A549 (cell line): ENCODE measurements around the gene FIBCD1. TPM values are rescaled to one million over a fixed set of nuclear protein-coding genes. Genes with fewer than 3 reads are reported as not detected.

Experiments used
- ATAC-seq, 2 experiments: fragments of 200-7000 bp in 1 of 2; fragments of >200 bp in 1 of 2; cut with Nextera tagmentation in 1 of 2; cut with Tn5 transposase in 1 of 2; 3 replicates each; pipeline versions ENCODE4 v1.8.0 to v1.9.1; 2018 to 2020; ENCODE audit warnings: mild to moderate bottlenecking in 1 of 2, moderate library complexity in 1 of 2
- CTCF ChIA-PET: fragments of 300-600 bp; sonication (Branson Sonifier 250); formaldehyde crosslinking; extraction: SDS; loops from one replicate; lab custom pipeline; 2021; ENCODE audit warnings: antibody characterized with exemption, inconsistent platforms; lab: Yijun Ruan, JAX
- POLR2A ChIA-PET: fragments of 350-600 bp; formaldehyde crosslinking; extraction: SDS; loops from one replicate; lab custom pipeline; 2021; ENCODE audit warnings: antibody characterized with exemption, inconsistent platforms; lab: Yijun Ruan, JAX
- DNase-seq, 2 experiments: peaks; one replicate each; pipeline versions ENCODE4 v3.0.0 to v3.0.0-alpha.2; 2011 to 2016; ENCODE audit warnings: low read depth in 1 of 2, low spot score in 1 of 2
- FAIRE-seq: peaks from 2 replicates; lab custom pipeline; 2011; peaks lifted over from hg19 to GRCh38; lab: Jason Lieb, UNC
- H3K27ac ChIP-seq, 2 experiments: fragments of >200 bp; sonication (Bioruptor Twin); formaldehyde crosslinking; 3 replicates each; pipeline ENCODE4 v1.5.1; 2016 to 2017
- H3K4me1 ChIP-seq: fragments of >200 bp; sonication (Bioruptor Twin); formaldehyde crosslinking; 3 replicates; pipeline ENCODE4 v1.6.1; 2016
- H3K4me2 ChIP-seq: fragments of >200 bp; sonication (Bioruptor Twin); formaldehyde crosslinking; 3 replicates; pipeline ENCODE4 v1.6.1; 2016
- H3K4me3 ChIP-seq: fragments of >200 bp; sonication (Bioruptor Twin); formaldehyde crosslinking; 3 replicates; pipeline ENCODE4 v1.5.1; 2016
- H3K9me3 ChIP-seq: fragments of >200 bp; sonication (Bioruptor Twin); formaldehyde crosslinking; 3 replicates; pipeline ENCODE4 v1.6.1; 2016
- CHD2 ChIP-seq: fragments of 150-350 bp; IDR thresholded peaks from 2 replicates; pipeline ENCODE4 v1.6.1; 2014; ENCODE audit warnings: low read length; ENCODE audit not compliant: partially characterized antibody
- CHD4 ChIP-seq: fragments of 200-600 bp; sonication (generic); IDR thresholded peaks from 2 replicates; pipeline ENCODE4 v1.6.1; 2016; ENCODE audit warnings: antibody characterized with exemption, mild to moderate bottlenecking, borderline replicate concordance
- ELK1 ChIP-seq: fragments of 150-350 bp; IDR thresholded peaks from 2 replicates; pipeline ENCODE4 v1.6.1; 2014; ENCODE audit warnings: low read depth, mild to moderate bottlenecking, low read length
- FOSL2 ChIP-seq, 2 experiments: fragments of 450-650 bp in 1 of 2; fragments of >200 bp in 1 of 2; sonication (Bioruptor Twin) in 1 of 2; formaldehyde crosslinking; IDR thresholded peaks; 2 replicates each; pipeline versions ENCODE4 v1.5.0 to v1.6.1; 2016 to 2020; ENCODE audit warnings: mild to moderate bottlenecking in 1 of 2, moderate library complexity in 1 of 2
- GATA3 ChIP-seq: IDR thresholded peaks from 2 replicates; pipeline ENCODE4 v1.6.1; 2012; ENCODE audit warnings: borderline replicate concordance
- HEYL ChIP-seq: fragments of 250-450 bp; sonication (Bioruptor Pico); IDR thresholded peaks from 2 replicates; pipeline ENCODE4 v1.8.0; 2021; ENCODE audit warnings: mild to moderate bottlenecking, moderate library complexity
- KDM5A ChIP-seq: fragments of 200-600 bp; sonication (generic); IDR thresholded peaks from 2 replicates; pipeline ENCODE4 v1.6.1; 2016; ENCODE audit warnings: antibody characterized with exemption, mild to moderate bottlenecking
- NFE2L2 ChIP-seq: fragments of 150-350 bp; conservative IDR thresholded peaks from 2 replicates; pipeline ENCODE4 v1.6.1; 2014; ENCODE audit warnings: low read length
- PBX3 ChIP-seq: IDR thresholded peaks from 2 replicates; pipeline ENCODE4 v1.6.1; 2012
- REST ChIP-seq: fragments of 200-600 bp; sonication (generic); IDR thresholded peaks from 2 replicates; pipeline ENCODE4 v1.6.1; 2016; ENCODE audit warnings: antibody characterized with exemption, mild to moderate bottlenecking, moderate library complexity
- ZNF302 ChIP-seq: fragments of 250-450 bp; sonication (Bioruptor Pico); IDR thresholded peaks from 2 replicates; pipeline ENCODE4 v1.9.0; 2021; ENCODE audit warnings: inconsistent platforms, mild to moderate bottlenecking, moderate library complexity
- WGBS: methylation state at CpG from one replicate; pipeline ENCODE4 v1.1.6; 2017; ENCODE audit errors: missing lambda C conversion rate; 5-methylcytosine and 5-hydroxymethylcytosine counted together
- polyA plus RNA-seq, 4 experiments: library from polyadenylated mRNA; depleted of rRNA in 3 of 4; stranded (reverse); fragments of >200 nt; fragmentation: RNase III in 1 of 4; extraction: RNeasy Plus Mini Kit Qiagen cat#74134 plus additional on column Dnase treatment in 1 of 4; gene quantifications; 2 replicates in 3 of 4; 3 replicates in 1 of 4; pipeline ENCODE4 v1.2.3, GENCODE V29; 2011 to 2017
- TF ChIP-seq, protein P1 (sequence below): IDR thresholded peaks from 2 replicates; pipeline ENCODE4 v1.6.1; 2012
- TF ChIP-seq, protein P2 (sequence below): fragments of >200 bp; sonication (Bioruptor Twin); formaldehyde crosslinking; IDR thresholded peaks from 3 replicates; pipeline ENCODE4 v1.5.1; 2016
- TF ChIP-seq, protein P3 (sequence below): fragments of 250-450 bp; sonication (Bioruptor Pico); IDR thresholded peaks from 2 replicates; pipeline ENCODE4 v1.5.0; 2020; ENCODE audit warnings: low read depth, mild to moderate bottlenecking, moderate library complexity
- TF ChIP-seq, protein P4 (sequence below): IDR thresholded peaks from 2 replicates; pipeline ENCODE4 v1.6.1; 2012; ENCODE audit warnings: low read depth, borderline replicate concordance

FIBCD1 gene
- polyA plus RNA-seq, 2 of the 4 experiments (the other 2 are of a cell fraction), result 4.8 to 4.9 TPM

- H3K9me3 ChIP-seq, result no peaks in the 10 kb centered on the region
- no peak for TF ChIP-seq ELK1
- no peak for TF ChIP-seq CHD4
- no peak for TF ChIP-seq REST
- TF ChIP-seq NFE2L2, result no peak
- no peak for TF ChIP-seq ZNF302
- TF ChIP-seq, protein P1, sequence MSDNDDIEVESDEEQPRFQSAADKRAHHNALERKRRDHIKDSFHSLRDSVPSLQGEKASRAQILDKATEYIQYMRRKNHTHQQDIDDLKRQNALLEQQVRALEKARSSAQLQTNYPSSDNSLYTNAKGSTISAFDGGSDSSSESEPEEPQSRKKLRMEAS, result no peak
- TF ChIP-seq, protein P2, sequence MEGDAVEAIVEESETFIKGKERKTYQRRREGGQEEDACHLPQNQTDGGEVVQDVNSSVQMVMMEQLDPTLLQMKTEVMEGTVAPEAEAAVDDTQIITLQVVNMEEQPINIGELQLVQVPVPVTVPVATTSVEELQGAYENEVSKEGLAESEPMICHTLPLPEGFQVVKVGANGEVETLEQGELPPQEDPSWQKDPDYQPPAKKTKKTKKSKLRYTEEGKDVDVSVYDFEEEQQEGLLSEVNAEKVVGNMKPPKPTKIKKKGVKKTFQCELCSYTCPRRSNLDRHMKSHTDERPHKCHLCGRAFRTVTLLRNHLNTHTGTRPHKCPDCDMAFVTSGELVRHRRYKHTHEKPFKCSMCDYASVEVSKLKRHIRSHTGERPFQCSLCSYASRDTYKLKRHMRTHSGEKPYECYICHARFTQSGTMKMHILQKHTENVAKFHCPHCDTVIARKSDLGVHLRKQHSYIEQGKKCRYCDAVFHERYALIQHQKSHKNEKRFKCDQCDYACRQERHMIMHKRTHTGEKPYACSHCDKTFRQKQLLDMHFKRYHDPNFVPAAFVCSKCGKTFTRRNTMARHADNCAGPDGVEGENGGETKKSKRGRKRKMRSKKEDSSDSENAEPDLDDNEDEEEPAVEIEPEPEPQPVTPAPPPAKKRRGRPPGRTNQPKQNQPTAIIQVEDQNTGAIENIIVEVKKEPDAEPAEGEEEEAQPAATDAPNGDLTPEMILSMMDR, result no peak
- TF ChIP-seq, protein P3, sequence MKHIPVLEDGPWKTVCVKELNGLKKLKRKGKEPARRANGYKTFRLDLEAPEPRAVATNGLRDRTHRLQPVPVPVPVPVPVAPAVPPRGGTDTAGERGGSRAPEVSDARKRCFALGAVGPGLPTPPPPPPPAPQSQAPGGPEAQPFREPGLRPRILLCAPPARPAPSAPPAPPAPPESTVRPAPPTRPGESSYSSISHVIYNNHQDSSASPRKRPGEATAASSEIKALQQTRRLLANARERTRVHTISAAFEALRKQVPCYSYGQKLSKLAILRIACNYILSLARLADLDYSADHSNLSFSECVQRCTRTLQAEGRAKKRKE (CRISPR knock-in tag), result no peak
- TF ChIP-seq, protein P4, sequence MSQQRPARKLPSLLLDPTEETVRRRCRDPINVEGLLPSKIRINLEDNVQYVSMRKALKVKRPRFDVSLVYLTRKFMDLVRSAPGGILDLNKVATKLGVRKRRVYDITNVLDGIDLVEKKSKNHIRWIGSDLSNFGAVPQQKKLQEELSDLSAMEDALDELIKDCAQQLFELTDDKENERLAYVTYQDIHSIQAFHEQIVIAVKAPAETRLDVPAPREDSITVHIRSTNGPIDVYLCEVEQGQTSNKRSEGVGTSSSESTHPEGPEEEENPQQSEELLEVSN, result no peak
- TF ChIP-seq PBX3, result no peak
- no peak for TF ChIP-seq CHD2
- no peak for TF ChIP-seq GATA3
- no peak for TF ChIP-seq HEYL (CRISPR knock-in tag)
- TF ChIP-seq FOSL2 (IDR thresholded peaks at IDR 0.05), result no peak
- no peak for TF ChIP-seq FOSL2 (CRISPR knock-in tag; IDR thresholded peaks at IDR 0.05)
- no peak for TF ChIP-seq KDM5A
- peak in 1 of 2 experiments; percentile 6; a peak in 3 of 6 replicates for ATAC-seq
- no peak for FAIRE-seq
- DNase-seq, result no peak
- no peak overlapping the region for H3K4me3 ChIP-seq
- 32% methylated on average over 12 of the region's 26 CpGs for WGBS
- H3K27ac ChIP-seq, result peak overlapping the region; percentile 46 to 72; a peak in 5 of 6 replicates
- CTCF ChIA-PET, result interaction anchor here (0.6 to 7.0 kb wide), 24 partner anchors 9 to 251 kb away, joined by 3 to 49 read pairs (median 4); no protein-coding TSS in a partner anchor
- POLR2A ChIA-PET, result no interaction called here
- peak overlapping the region; percentile 71 for H3K4me2 ChIP-seq
- peaks cover 63% of the 10 kb centered on the region for H3K4me1 ChIP-seq
Measured at GRCh38 chr9:130933114-130934046, 5.7 kb downstream of the FIBCD1 start.
